Liver (tissue), 9 donors: ENCODE measurements around the gene TMIE. TPM values are rescaled to one million over a fixed set of nuclear protein-coding genes. Genes with fewer than 3 reads are reported as not detected.

Experiments
- DNase-seq: peaks from one replicate; pipeline ENCODE4 v3.0.0-alpha.2; 2017; ENCODE audit warnings: low spot score
- H3K27ac ChIP-seq, 2 donors: one replicate each; pipeline ENCODE4 v1.7.0; 2013; ENCODE audit warnings: inconsistent platforms in 2 of 2, low read length in 2 of 2, control low read depth in 1 of 2, low read depth in 1 of 2, mild to moderate bottlenecking in 1 of 2
- H3K27me3 ChIP-seq, 4 donors: one replicate each; pipeline versions ENCODE4 v1.6.1 to v1.7.0; 2013; ENCODE audit warnings: low read length in 3 of 4, inconsistent platforms in 1 of 4, mild to moderate bottlenecking in 1 of 4, moderate library complexity in 1 of 4; ENCODE audit not compliant: control insufficient read depth in 4 of 4, insufficient read depth in 4 of 4
- H3K36me3 ChIP-seq, 4 donors: one replicate each; pipeline versions ENCODE4 v1.6.1 to v1.7.0; 2013; ENCODE audit warnings: low read length in 3 of 4, mild to moderate bottlenecking in 3 of 4, low read depth in 1 of 4, moderate library complexity in 1 of 4; ENCODE audit not compliant: control insufficient read depth in 4 of 4, insufficient read depth in 3 of 4
- H3K4me1 ChIP-seq, 4 donors: one replicate each; pipeline versions ENCODE4 v1.6.1 to v1.7.0; 2013; ENCODE audit warnings: low read length in 3 of 4, mild to moderate bottlenecking in 3 of 4, moderate library complexity in 1 of 4; ENCODE audit not compliant: control insufficient read depth in 4 of 4, insufficient read depth in 4 of 4
- H3K4me3 ChIP-seq, 3 donors: one replicate each; pipeline versions ENCODE4 v1.6.1 to v1.7.0; 2013; ENCODE audit warnings: low read length in 3 of 3, control low read depth in 1 of 3, low read depth in 1 of 3, mild to moderate bottlenecking in 1 of 3
- H3K9ac ChIP-seq, 2 donors: one replicate each; pipeline ENCODE4 v1.7.0; 2013; ENCODE audit warnings: low read length in 2 of 2, mild to moderate bottlenecking in 2 of 2, moderate library complexity in 2 of 2, control low read depth in 1 of 2, low read depth in 1 of 2
- H3K9me3 ChIP-seq, 4 donors: one replicate each; pipeline versions ENCODE4 v1.6.1 to v1.7.0; 2013; ENCODE audit warnings: low read length in 3 of 4; ENCODE audit not compliant: control insufficient read depth in 4 of 4
- EGR1 ChIP-seq, 2 donors: IDR thresholded peaks; 2 replicates each; pipeline ENCODE4 v1.6.1; 2016 to 2018; ENCODE audit warnings: antibody characterized with exemption in 2 of 2, low read depth in 2 of 2
- FOXA2 ChIP-seq: IDR thresholded peaks from 2 replicates; pipeline ENCODE4 v1.6.1; 2016; ENCODE audit warnings: antibody characterized with exemption
- GABPA ChIP-seq, 2 donors: IDR thresholded peaks in 1 of 2; conservative IDR thresholded peaks in 1 of 2; 2 replicates each; pipeline ENCODE4 v1.6.1; 2016; ENCODE audit warnings: antibody characterized with exemption in 2 of 2, mild to moderate bottlenecking in 1 of 2, moderate library complexity in 1 of 2
- HNF4G ChIP-seq: IDR thresholded peaks from 2 replicates; pipeline ENCODE4 v1.6.1; 2016; ENCODE audit warnings: antibody characterized with exemption
- JUND ChIP-seq, 2 donors: IDR thresholded peaks; 2 replicates each; pipeline ENCODE4 v1.6.1; 2016; ENCODE audit warnings: antibody characterized with exemption in 2 of 2
- NR2F2 ChIP-seq: IDR thresholded peaks from 2 replicates; pipeline ENCODE4 v1.6.1; 2016; ENCODE audit warnings: antibody characterized with exemption
- RAD21 ChIP-seq, 2 donors: IDR thresholded peaks; 2 replicates each; pipeline ENCODE4 v1.6.1; 2016; ENCODE audit warnings: antibody characterized with exemption in 2 of 2, mild to moderate bottlenecking in 2 of 2
- REST ChIP-seq: IDR thresholded peaks from 2 replicates; pipeline ENCODE4 v1.6.1; 2016; ENCODE audit warnings: antibody characterized with exemption, mild to moderate bottlenecking
- RXRA ChIP-seq, 2 donors: IDR thresholded peaks; 2 replicates each; pipeline ENCODE4 v1.6.1; 2017 to 2018; ENCODE audit warnings: antibody characterized with exemption in 2 of 2, mild to moderate bottlenecking in 1 of 2
- SP1 ChIP-seq: IDR thresholded peaks from 2 replicates; pipeline ENCODE4 v1.6.1; 2018; ENCODE audit warnings: antibody characterized with exemption, mild to moderate bottlenecking
- ZBTB33 ChIP-seq: IDR thresholded peaks from 2 replicates; pipeline ENCODE4 v1.6.1; 2016; ENCODE audit warnings: antibody characterized with exemption
- WGBS: extraction: QIAGEN DNeasy Blood & Tissue Kit; methylation state at CpG from one replicate; pipeline ENCODE4 v1.1.7; 2013; 5-methylcytosine and 5-hydroxymethylcytosine counted together
- polyA plus RNA-seq, 2 donors: library from polyadenylated mRNA; stranded (reverse) in 1 of 2; unstranded in 1 of 2; fragments of 200-250 nt in 1 of 2; fragments of >200 nt in 1 of 2; fragmentation: Nextera tagmentation in 1 of 2; extraction: Ambion mirVana in 1 of 2; gene quantifications; one replicate each; pipeline versions ENCODE4 v1.2.1 to v1.2.3, GENCODE V29; 2013 to 2015
- total RNA-seq, 2 donors: library from RNA; depleted of rRNA; stranded (reverse); fragments of >200 nt; gene quantifications; one replicate each; pipeline ENCODE4 v1.2.3, GENCODE V29; 2014
- TF ChIP-seq, protein P1 (sequence below): fragments of 150-350 bp; IDR thresholded peaks from 2 replicates; pipeline ENCODE4 v1.5.1; 2017; ENCODE audit warnings: improper control_type of control experiment, low read depth, low read length; ENCODE audit not compliant: missing input control
- TF ChIP-seq, protein P2 (sequence below): IDR thresholded peaks from 2 replicates; pipeline ENCODE4 v1.6.1; 2016; ENCODE audit warnings: antibody characterized with exemption
- donor health status: healthy.
- donor health status: healthy.
- donor health status: healthy.
- donor health status: healthy.
- donor health status: healthy.

The TMIE gene
- total and polyA plus RNA-seq, 4 donors = 0.13 to 0.26 (median 0.15) TPM

GRCh38 chr3:46695177-46695961 lies 5.8 kb upstream of the TMIE start:
- WGBS = 76% methylated on average over 11 of the region's 11 CpGs
- TF ChIP-seq EGR1 (IDR thresholded peaks at IDR 0.05; ENCODE audit: low read depth in 2 of 2) (no peak), ZBTB33 (no peak), RAD21 (IDR thresholded peaks at IDR 0.05) (peak in 1 of 2 donors; percentile 58), JUND (IDR thresholded peaks at IDR 0.05) (no peak), GABPA (IDR thresholded peaks at IDR 0.05 in 1 of 2, conservative IDR thresholded peaks at IDR 0.05 in 1 of 2) (peak in 1 of 2 donors; percentile 13), SP1 (peak; percentile 18), REST (no peak)
- TF ChIP-seq, protein P1, sequence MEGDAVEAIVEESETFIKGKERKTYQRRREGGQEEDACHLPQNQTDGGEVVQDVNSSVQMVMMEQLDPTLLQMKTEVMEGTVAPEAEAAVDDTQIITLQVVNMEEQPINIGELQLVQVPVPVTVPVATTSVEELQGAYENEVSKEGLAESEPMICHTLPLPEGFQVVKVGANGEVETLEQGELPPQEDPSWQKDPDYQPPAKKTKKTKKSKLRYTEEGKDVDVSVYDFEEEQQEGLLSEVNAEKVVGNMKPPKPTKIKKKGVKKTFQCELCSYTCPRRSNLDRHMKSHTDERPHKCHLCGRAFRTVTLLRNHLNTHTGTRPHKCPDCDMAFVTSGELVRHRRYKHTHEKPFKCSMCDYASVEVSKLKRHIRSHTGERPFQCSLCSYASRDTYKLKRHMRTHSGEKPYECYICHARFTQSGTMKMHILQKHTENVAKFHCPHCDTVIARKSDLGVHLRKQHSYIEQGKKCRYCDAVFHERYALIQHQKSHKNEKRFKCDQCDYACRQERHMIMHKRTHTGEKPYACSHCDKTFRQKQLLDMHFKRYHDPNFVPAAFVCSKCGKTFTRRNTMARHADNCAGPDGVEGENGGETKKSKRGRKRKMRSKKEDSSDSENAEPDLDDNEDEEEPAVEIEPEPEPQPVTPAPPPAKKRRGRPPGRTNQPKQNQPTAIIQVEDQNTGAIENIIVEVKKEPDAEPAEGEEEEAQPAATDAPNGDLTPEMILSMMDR = peak; percentile 24
- no peaks in the 10 kb centered on the region for H3K9me3 ChIP-seq
- H3K9ac ChIP-seq = no peak overlapping the region
- H3K27ac ChIP-seq = peak overlapping the region; percentile 9 to 17
- no peaks in the 10 kb centered on the region for H3K36me3 ChIP-seq
- no peak overlapping the region for H3K4me3 ChIP-seq
- DNase-seq = no peak
- no peaks in the 10 kb centered on the region for H3K27me3 ChIP-seq
- H3K4me1 ChIP-seq = peaks cover 17 to 62% (median 44%) of the 10 kb centered on the region in 4 donors

DNA sequence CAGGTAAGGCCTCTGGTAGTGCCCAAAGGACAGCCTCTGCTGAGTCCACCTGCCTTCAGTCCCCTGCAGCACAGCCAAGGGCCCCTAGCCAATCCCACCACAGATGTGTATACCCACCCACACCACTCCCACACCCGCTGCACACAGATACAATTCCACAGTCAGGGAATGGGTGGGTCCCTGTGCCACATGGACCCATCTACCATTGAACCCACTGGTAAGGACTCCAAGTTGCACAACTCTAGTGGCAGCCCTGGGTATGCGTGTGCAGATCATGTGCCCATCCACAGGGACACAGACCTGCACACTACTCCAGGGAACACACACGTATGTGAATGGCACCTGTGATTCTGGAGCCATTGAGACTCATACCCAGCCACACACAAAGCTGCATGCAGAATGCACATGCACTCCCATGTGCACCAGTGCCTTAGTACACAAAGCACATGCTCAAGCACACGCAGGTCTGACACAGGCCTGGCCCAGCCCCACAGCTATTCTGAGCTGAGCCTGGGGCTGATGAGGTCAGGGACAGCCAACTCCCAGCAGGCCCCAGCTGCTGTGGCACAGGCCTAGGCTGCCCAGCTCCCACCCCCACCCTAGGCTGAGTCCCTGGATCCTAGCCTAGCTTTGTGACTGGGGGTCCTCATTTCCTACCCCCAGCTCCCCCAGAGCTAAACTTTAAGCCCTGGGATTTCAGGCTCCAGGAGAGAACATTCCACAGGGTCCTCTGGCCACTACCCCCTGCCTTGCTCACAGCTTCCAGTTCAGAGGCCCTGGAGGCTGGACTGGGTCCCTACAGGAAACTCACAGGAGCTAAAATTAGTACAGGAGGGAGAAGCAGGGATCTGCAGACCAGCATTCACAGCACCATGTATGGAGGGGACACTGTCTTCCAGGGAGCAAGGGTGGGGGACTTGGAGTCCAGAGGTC lies 5.0 kb upstream of the TMIE start:
- H3K36me3 ChIP-seq = no peaks in the 10 kb centered on the region
- WGBS = 70% methylated on average over 4 of the region's 4 CpGs
- DNase-seq = no peak
- TF ChIP-seq, protein P2, sequence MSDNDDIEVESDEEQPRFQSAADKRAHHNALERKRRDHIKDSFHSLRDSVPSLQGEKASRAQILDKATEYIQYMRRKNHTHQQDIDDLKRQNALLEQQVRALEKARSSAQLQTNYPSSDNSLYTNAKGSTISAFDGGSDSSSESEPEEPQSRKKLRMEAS = no peak
- TF ChIP-seq SP1 (peak; percentile 20), GABPA (IDR thresholded peaks at IDR 0.05 in 1 of 2, conservative IDR thresholded peaks at IDR 0.05 in 1 of 2) (no peak), HNF4G (no peak), FOXA2 (no peak), RXRA (IDR thresholded peaks at IDR 0.05) (peak in 1 of 2 donors; percentile 19), RAD21 (IDR thresholded peaks at IDR 0.05) (no peak), NR2F2 (peak; percentile 71)
- H3K27me3 ChIP-seq = no peaks in the 10 kb centered on the region
- no peak overlapping the region for H3K4me3 ChIP-seq
- H3K9ac ChIP-seq = no peak overlapping the region
- peaks cover 20 to 66% (median 46%) of the 10 kb centered on the region in 4 donors for H3K4me1 ChIP-seq
- no peaks in the 10 kb centered on the region for H3K9me3 ChIP-seq
- peak overlapping the region in 1 of 2 donors; percentile 17 for H3K27ac ChIP-seq
